Mammary epithelial cell (primary cell): ENCODE results near the gene RHOBTB3.

ENCODE experiments used
- EZH2 ChIP-seq: IDR thresholded peaks from 2 replicates; pipeline ENCODE4 v1.6.1; 2012; ENCODE audit warnings: low read length, inconsistent platforms, borderline replicate concordance
- TF ChIP-seq, protein P1 (sequence below), 2 donors: IDR thresholded peaks in 1 of 2; conservative IDR thresholded peaks in 1 of 2; 2 replicates each; pipeline ENCODE4 v1.5.1; 2011 to 2012; ENCODE audit warnings: inconsistent platforms in 2 of 2, low read length in 2 of 2, mild to moderate bottlenecking in 2 of 2, control low read depth in 1 of 2, low read depth in 1 of 2; ENCODE audit not compliant: insufficient read depth in 1 of 2; ENCODE audit errors: extremely low read depth in 1 of 2

DNA sequence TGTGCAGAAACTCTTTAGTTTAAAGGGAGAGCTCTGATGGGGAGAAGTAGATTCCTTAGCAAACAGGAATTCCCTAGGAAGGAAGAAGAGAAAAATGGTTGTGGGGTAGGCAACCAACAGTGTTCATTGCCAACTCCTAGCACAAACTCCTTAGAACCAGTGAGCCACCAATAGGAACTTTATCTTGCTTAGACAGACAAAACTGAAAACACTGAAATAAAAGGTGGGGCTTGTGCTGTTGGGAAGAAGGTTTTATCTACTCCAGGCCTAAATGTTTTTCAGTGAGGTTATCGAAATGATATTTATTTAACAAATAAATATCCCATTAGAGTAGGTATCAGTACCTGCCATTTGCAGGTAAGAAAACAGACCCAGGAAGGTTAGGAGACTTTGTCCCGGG is 99.1 kb downstream of the RHOBTB3 start:
- TF ChIP-seq, protein P1, sequence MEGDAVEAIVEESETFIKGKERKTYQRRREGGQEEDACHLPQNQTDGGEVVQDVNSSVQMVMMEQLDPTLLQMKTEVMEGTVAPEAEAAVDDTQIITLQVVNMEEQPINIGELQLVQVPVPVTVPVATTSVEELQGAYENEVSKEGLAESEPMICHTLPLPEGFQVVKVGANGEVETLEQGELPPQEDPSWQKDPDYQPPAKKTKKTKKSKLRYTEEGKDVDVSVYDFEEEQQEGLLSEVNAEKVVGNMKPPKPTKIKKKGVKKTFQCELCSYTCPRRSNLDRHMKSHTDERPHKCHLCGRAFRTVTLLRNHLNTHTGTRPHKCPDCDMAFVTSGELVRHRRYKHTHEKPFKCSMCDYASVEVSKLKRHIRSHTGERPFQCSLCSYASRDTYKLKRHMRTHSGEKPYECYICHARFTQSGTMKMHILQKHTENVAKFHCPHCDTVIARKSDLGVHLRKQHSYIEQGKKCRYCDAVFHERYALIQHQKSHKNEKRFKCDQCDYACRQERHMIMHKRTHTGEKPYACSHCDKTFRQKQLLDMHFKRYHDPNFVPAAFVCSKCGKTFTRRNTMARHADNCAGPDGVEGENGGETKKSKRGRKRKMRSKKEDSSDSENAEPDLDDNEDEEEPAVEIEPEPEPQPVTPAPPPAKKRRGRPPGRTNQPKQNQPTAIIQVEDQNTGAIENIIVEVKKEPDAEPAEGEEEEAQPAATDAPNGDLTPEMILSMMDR (conservative IDR thresholded peaks at IDR 0.05 in 1 of 2, IDR thresholded peaks at IDR 0.05 in 1 of 2; ENCODE audit: extremely low read depth in 1 of 2, insufficient read depth in 1 of 2, low read depth in 1 of 2, low read length in 2 of 2), result no peak
- no peak for TF ChIP-seq EZH2
